Breast epithelium (tissue), 4 donors: Measurements from ENCODE around the gene MROH7. TPM values are rescaled to one million over a fixed set of nuclear protein-coding genes. Genes with fewer than 3 reads are reported as not detected.
"Not testable (repeated sequence)": the region's sequence is repeated elsewhere in the genome, so short reads cannot be mapped to it uniquely, and the experiment has no call there.

ENCODE experiments used
- DNase-seq, 2 donors: peaks; one replicate each; pipeline ENCODE4 v3.0.0-alpha.2; 2019; ENCODE audit warnings: low spot score in 2 of 2
- H3K27ac ChIP-seq, 2 donors: fragments of 200-600 bp; sonication (generic) in 1 of 2; one replicate each; pipeline ENCODE4 v1.5.1; 2016 to 2019; ENCODE audit warnings: mild to moderate bottlenecking in 1 of 2
- H3K27me3 ChIP-seq, 2 donors: fragments of 200-600 bp; sonication (generic) in 1 of 2; one replicate each; pipeline versions ENCODE4 v1.5.1 to v1.6.0; 2017 to 2019; ENCODE audit warnings: control low read depth in 1 of 2, mild to moderate bottlenecking in 1 of 2
- H3K36me3 ChIP-seq: fragments of 200-600 bp; one replicate; pipeline ENCODE4 v1.5.1; 2019
- H3K4me1 ChIP-seq, 2 donors: fragments of 200-600 bp; sonication (generic); one replicate each; pipeline ENCODE4 v1.5.1; 2016 to 2019; ENCODE audit warnings: control low read depth in 1 of 2
- H3K4me3 ChIP-seq, 3 donors: fragments of 200-600 bp; sonication (generic); 1 replicate in 2 of 3; 2 replicates in 1 of 3; pipeline ENCODE4 v1.5.1; 2016 to 2019; ENCODE audit warnings: mild to moderate bottlenecking in 3 of 3, moderate library complexity in 2 of 3
- H3K9me3 ChIP-seq, 2 donors: fragments of 200-600 bp; sonication (generic) in 1 of 2; one replicate each; pipeline ENCODE4 v1.5.1; 2016 to 2019; ENCODE audit warnings: control low read depth in 1 of 2
- POLR2A ChIP-seq: fragments of 450-650 bp; IDR thresholded peaks from one replicate; pipeline ENCODE4 v1.6.1; 2016; ENCODE audit warnings: antibody characterized with exemption, mild to moderate bottlenecking, moderate library complexity
- POLR2AphosphoS5 ChIP-seq, 3 donors: sonication (generic); formaldehyde crosslinking; IDR thresholded peaks; one replicate each; pipeline ENCODE4 v1.6.1; 2017; ENCODE audit warnings: antibody characterized with exemption in 3 of 3
- intact Hi-C: fragments of 100-400 bp; cut with DNase I; formaldehyde crosslinking; loops from one replicate; pipeline ENCODE4 v1.15.1; 2023; ENCODE audit warnings: low total_unique reads
- total RNA-seq, 3 donors: library from RNA; depleted of rRNA; stranded (reverse); fragments of >200 nt; gene quantifications; one replicate each; pipeline ENCODE4 v1.1.0, GENCODE V29; 2016
- TF ChIP-seq, protein P1 (sequence below), 3 donors: fragments of 450-650 bp; IDR thresholded peaks; one replicate each; pipeline ENCODE4 v1.5.1; 2016 to 2017; ENCODE audit warnings: antibody characterized with exemption in 3 of 3, mild to moderate bottlenecking in 3 of 3, moderate library complexity in 3 of 3

Gene MROH7
- total RNA-seq, 3 donors from 2014 or later = 0.66 to 5.3 (median 0.80) TPM

DNA sequence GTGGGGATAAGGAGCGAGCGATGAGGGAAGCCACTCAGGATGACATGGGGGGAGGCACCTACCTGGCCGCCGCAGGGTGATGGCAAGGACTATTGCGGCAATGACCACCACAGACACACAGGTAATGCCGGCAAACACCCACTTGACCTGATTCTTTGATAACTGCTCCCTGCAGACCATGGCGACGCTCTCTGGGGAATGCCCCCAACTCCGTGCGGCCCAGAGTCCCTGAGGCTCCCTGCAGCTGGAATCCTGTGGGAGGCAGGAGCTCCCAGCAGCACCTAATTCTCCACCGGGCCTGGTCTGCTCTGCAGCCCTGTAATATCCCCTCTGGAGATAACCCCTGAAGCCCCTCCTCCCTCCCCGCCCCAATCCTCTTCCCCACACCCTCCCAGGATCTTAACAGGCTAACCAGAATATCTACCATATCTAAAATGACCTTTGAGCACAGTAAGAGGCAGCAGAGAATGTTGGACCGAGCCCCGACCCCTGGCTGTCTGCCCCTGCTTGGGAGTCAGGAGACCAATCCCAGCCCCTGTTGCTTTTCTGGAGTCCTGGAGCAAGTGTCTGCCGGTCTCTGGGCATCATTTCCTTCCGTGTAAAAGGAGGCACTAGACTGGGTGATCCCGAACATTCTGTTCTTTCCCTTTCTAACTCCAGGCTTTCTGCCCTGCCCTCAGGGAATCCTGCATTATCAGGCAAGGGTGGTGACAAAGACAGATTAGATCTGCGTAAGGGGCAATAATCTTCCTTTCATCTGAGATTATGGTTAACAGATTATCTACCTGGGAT is 18.2 kb upstream of the MROH7 start, which contains the start of gene FAM151A:
TSS of gene FAM151A (minus strand) at position 310 of the 792 bp plus-strand sequence. CDS start at position 180, 130 bp downstream.
- no peak within 1 kb of the TSS for H3K27ac ChIP-seq
- intact Hi-C loops = no loop called here
- H3K9me3 ChIP-seq = no peaks in the 10 kb centered on the region
- H3K4me3 ChIP-seq = no peak within 1 kb of the TSS
- TF ChIP-seq POLR2AphosphoS5 (IDR thresholded peaks at IDR 0.05) = no peak
- H3K27me3 ChIP-seq = no peaks in the 10 kb centered on the region
- H3K36me3 ChIP-seq = no peaks in the 10 kb centered on the region
- no peaks in the 10 kb centered on the region for H3K4me1 ChIP-seq
- no peak for DNase-seq

DNA sequence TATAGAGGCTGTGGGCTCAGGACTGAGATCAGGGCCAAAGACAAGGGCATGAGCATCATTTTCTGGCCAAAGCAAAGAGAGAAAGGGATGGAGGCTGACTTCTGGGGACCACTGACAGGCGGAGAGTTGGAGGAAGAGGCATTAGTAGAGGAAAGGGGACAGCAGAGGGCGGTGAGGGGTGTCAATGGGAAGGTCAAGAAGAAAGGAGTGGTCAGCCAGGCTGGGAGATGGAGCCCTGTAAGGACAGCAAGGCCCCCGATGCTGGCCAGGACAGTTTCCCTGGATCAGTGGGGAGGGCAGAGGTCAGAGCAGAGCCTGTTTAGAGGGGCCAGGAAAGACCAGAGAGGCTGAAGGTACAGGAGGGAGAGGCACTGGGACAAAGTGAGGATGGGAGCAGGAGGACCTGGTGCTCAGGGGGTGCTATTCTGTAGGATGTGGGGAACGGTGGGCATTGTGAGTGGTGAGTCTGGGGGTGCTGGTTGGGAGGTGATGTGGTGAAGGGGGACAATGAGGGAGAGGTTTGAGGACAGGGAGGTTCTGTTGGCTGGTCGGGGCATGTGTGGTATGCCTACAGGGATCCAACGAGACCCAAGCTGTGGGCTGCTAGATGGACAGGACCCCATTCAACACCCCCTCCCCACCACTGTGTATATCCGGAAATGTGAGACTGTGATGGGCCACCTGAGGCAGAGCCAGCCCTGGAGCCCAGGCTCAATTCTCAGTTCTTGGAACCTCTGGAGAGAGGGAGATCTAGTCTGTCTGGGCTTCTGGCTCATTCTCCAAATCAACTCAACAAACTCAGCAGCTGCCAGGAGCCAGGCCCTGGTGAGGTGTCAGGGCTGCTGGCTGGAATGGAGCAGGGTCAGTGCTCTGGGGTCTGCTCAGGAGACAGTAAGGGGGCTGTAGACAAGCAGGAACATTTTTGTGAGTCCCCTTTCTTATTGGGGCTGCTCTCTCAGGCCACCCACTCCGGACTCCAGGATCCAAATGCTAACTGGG is 16.8 kb upstream of the MROH7 start:
- H3K4me1 ChIP-seq = no peaks in the 10 kb centered on the region
- H3K27ac ChIP-seq = no peak overlapping the region
- H3K9me3 ChIP-seq = no peaks in the 10 kb centered on the region
- TF ChIP-seq POLR2A (no peak), POLR2AphosphoS5 (IDR thresholded peaks at IDR 0.05) (no peak)
- TF ChIP-seq, protein P1, sequence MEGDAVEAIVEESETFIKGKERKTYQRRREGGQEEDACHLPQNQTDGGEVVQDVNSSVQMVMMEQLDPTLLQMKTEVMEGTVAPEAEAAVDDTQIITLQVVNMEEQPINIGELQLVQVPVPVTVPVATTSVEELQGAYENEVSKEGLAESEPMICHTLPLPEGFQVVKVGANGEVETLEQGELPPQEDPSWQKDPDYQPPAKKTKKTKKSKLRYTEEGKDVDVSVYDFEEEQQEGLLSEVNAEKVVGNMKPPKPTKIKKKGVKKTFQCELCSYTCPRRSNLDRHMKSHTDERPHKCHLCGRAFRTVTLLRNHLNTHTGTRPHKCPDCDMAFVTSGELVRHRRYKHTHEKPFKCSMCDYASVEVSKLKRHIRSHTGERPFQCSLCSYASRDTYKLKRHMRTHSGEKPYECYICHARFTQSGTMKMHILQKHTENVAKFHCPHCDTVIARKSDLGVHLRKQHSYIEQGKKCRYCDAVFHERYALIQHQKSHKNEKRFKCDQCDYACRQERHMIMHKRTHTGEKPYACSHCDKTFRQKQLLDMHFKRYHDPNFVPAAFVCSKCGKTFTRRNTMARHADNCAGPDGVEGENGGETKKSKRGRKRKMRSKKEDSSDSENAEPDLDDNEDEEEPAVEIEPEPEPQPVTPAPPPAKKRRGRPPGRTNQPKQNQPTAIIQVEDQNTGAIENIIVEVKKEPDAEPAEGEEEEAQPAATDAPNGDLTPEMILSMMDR (IDR thresholded peaks at IDR 0.05) = no peak
- intact Hi-C loops = no loop called here
- H3K4me3 ChIP-seq = no peak overlapping the region
- H3K27me3 ChIP-seq = no peaks in the 10 kb centered on the region
- no peak for DNase-seq
- no peaks in the 10 kb centered on the region for H3K36me3 ChIP-seq

- intact Hi-C loops = no loop called here
- H3K4me1 ChIP-seq = no peaks in the 10 kb centered on the region
- no peaks in the 10 kb centered on the region for H3K9me3 ChIP-seq
- TF ChIP-seq POLR2AphosphoS5 (IDR thresholded peaks at IDR 0.05) (no peak), POLR2A (no peak)
- TF ChIP-seq, protein P1 (IDR thresholded peaks at IDR 0.05) = no peak
- H3K36me3 ChIP-seq = no peaks in the 10 kb centered on the region
- H3K27me3 ChIP-seq = no peaks in the 10 kb centered on the region
- H3K27ac ChIP-seq = no peak overlapping the region
- H3K4me3 ChIP-seq = no peak overlapping the region
- no peak for DNase-seq
Measured at GRCh38 chr1:54627196-54627595, 14.4 kb upstream of the MROH7 start.

- DNase-seq, intact Hi-C loops, H3K27me3 ChIP-seq, H3K9me3 ChIP-seq, H3K36me3 ChIP-seq, H3K27ac ChIP-seq, H3K4me1 ChIP-seq, H3K4me3 ChIP-seq: not testable (repeated sequence)
Measured at GRCh38 chr1:54635804-54636203, 5.8 kb upstream of the MROH7 start.

GRCh38 chr1:54636461-54637446 is 4.8 kb upstream of the MROH7 start:
- DNase-seq, intact Hi-C loops, H3K27ac ChIP-seq, H3K36me3 ChIP-seq, H3K9me3 ChIP-seq, H3K4me3 ChIP-seq, H3K4me1 ChIP-seq, H3K27me3 ChIP-seq: not testable (repeated sequence)

DNA sequence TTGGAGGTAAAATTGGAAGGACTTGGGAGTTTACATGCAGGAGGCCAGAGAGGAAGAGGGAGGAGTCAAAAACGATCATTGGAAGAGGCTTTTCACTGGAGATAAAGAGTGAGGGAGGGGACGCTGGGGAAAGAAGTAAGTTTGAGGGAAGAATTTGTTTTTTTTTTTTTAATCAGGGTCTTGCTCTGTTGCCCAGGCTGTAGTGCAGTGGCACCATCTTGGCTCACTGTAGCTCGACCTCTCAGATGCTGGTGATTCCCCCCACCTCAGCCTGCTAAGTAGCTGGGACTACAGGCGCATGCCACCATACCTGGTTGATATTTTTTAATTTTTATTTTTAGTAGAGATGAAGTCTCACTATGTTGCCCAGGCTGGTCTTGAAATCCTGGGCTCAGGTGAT is 1.2 kb upstream of the MROH7 start:
- intact Hi-C loops = no loop called here
- H3K4me1 ChIP-seq = no peaks in the 10 kb centered on the region
- no peaks in the 10 kb centered on the region for H3K27me3 ChIP-seq
- no peak for TF ChIP-seq POLR2AphosphoS5 (IDR thresholded peaks at IDR 0.05)
- TF ChIP-seq, protein P1 (IDR thresholded peaks at IDR 0.05) = no peak
- TF ChIP-seq POLR2A = no peak
- peaks cover 5 to 9% of the 10 kb centered on the region in 2 donors for H3K9me3 ChIP-seq
- DNase-seq = no peak
- H3K36me3 ChIP-seq = no peaks in the 10 kb centered on the region
- H3K27ac ChIP-seq = no peak overlapping the region
- no peak overlapping the region for H3K4me3 ChIP-seq
